ENCODE data around the gene CTBP2. TPM values are rescaled to one million over a fixed set of nuclear protein-coding genes. Genes with fewer than 3 reads are reported as not detected.
A peak's percentile ranks its signal among the peaks of the same experiment; 100 is the strongest.

CTBP2 gene
- total RNA-seq, 4 donors from 2014 or later: 92.4 to 136 (median 125) TPM

GRCh38 chr10:125137601-125138438 is 22.5 kb downstream of the CTBP2 start:
- WGBS, 2 donors: 12 to 44% methylated on average over 18 to 19 of the region's 25 CpGs
- intact Hi-C loops (cut with DNase I): loop anchor here (5.0 kb wide), 1 partner anchor 76 kb away; no protein-coding TSS in a partner anchor
- no peaks in the 10 kb centered on the region for H3K27me3 ChIP-seq
- no peak overlapping the region for H3K4me3 ChIP-seq (replicated peaks in 1 of 3)
- H3K4me1 ChIP-seq: peaks cover 63 to 84% of the 10 kb centered on the region in 2 donors
- peaks cover 0 to 3% of the 10 kb centered on the region in 2 donors for H3K36me3 ChIP-seq
- TF ChIP-seq POLR2A (IDR thresholded peaks at IDR 0.05): peak in 1 of 2 donors; percentile 57
- TF ChIP-seq, protein P1, sequence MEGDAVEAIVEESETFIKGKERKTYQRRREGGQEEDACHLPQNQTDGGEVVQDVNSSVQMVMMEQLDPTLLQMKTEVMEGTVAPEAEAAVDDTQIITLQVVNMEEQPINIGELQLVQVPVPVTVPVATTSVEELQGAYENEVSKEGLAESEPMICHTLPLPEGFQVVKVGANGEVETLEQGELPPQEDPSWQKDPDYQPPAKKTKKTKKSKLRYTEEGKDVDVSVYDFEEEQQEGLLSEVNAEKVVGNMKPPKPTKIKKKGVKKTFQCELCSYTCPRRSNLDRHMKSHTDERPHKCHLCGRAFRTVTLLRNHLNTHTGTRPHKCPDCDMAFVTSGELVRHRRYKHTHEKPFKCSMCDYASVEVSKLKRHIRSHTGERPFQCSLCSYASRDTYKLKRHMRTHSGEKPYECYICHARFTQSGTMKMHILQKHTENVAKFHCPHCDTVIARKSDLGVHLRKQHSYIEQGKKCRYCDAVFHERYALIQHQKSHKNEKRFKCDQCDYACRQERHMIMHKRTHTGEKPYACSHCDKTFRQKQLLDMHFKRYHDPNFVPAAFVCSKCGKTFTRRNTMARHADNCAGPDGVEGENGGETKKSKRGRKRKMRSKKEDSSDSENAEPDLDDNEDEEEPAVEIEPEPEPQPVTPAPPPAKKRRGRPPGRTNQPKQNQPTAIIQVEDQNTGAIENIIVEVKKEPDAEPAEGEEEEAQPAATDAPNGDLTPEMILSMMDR (IDR thresholded peaks at IDR 0.05): peak in 3 of 6 experiments; percentile 9 to 35 (median 33)
- peak; percentile 99 for DNase-seq
- H3K27ac ChIP-seq: peak overlapping the region; percentile 61 to 79 (median 69)
- H3K9me3 ChIP-seq: no peaks in the 10 kb centered on the region

- no peak overlapping the region for H3K4me3 ChIP-seq (replicated peaks in 1 of 3)
- TF ChIP-seq, protein P1 (IDR thresholded peaks at IDR 0.05): no peak
- TF ChIP-seq POLR2A (IDR thresholded peaks at IDR 0.05): no peak
- peak overlapping the region; percentile 10 to 61 (median 59) for H3K27ac ChIP-seq
- H3K9me3 ChIP-seq: no peaks in the 10 kb centered on the region
- intact Hi-C loops (cut with DNase I): loop anchor here (5.0 kb wide), 1 partner anchor 74 kb away; no protein-coding TSS in a partner anchor
- DNase-seq: peak in 1 of 2 donors; percentile 45
- H3K4me1 ChIP-seq: peaks cover 60 to 68% of the 10 kb centered on the region in 2 donors
- H3K27me3 ChIP-seq: no peaks in the 10 kb centered on the region
- WGBS, 2 donors: 63 to 64% methylated on average over 3 to 4 of the region's 4 CpGs
- H3K36me3 ChIP-seq: peaks cover 3 to 7% of the 10 kb centered on the region in 2 donors
Measured at GRCh38 chr10:125136087-125136486, 24.3 kb downstream of the CTBP2 start.

DNA sequence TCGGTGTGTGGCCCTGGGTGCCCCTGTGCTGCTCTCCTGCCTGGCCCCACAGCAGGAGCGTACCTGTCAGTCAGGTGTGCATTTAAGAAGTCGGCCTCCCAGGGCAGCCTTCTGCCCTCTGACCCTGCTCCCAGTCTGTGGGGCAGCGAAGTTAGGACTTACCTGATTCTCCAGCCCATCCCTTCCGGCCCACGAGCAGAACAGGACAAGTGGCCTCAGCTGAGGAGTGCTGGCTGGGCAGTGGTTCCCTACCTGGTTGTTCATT is 24.7 kb downstream of the CTBP2 start:
- H3K27me3 ChIP-seq: no peaks in the 10 kb centered on the region
- TF ChIP-seq POLR2A (IDR thresholded peaks at IDR 0.05): no peak
- TF ChIP-seq, protein P1 (IDR thresholded peaks at IDR 0.05): no peak
- intact Hi-C loops (cut with DNase I): loop anchor here (5.0 kb wide), 1 partner anchor 73 kb away; no protein-coding TSS in a partner anchor
- DNase-seq: peak in 1 of 2 donors; percentile 20
- peak overlapping the region; percentile 10 to 61 (median 59) for H3K27ac ChIP-seq
- H3K9me3 ChIP-seq: no peaks in the 10 kb centered on the region
- peaks cover 3 to 8% of the 10 kb centered on the region in 2 donors for H3K36me3 ChIP-seq
- H3K4me3 ChIP-seq (replicated peaks in 1 of 3): no peak overlapping the region
- peaks cover 60 to 66% of the 10 kb centered on the region in 2 donors for H3K4me1 ChIP-seq
- WGBS, 2 donors: 78 to 88% methylated on average over 3 to 6 of the region's 6 CpGs

GRCh38 chr10:125134916-125135770 is 25.2 kb downstream of the CTBP2 start:
- no peaks in the 10 kb centered on the region for H3K9me3 ChIP-seq
- TF ChIP-seq POLR2A (IDR thresholded peaks at IDR 0.05): no peak
- TF ChIP-seq, protein P1 (IDR thresholded peaks at IDR 0.05): no peak
- H3K4me3 ChIP-seq (replicated peaks in 1 of 3): no peak overlapping the region
- peak overlapping the region; percentile 10 to 61 (median 59) for H3K27ac ChIP-seq
- 81 to 83% methylated on average over 20 of the region's 20 CpGs for WGBS, 2 donors
- H3K27me3 ChIP-seq: no peaks in the 10 kb centered on the region
- peaks cover 63 to 66% of the 10 kb centered on the region in 2 donors for H3K4me1 ChIP-seq
- peak; percentile 4 to 6 for DNase-seq
- intact Hi-C loops (cut with DNase I): loop anchor here (5.0 kb wide), 1 partner anchor 73 kb away; no protein-coding TSS in a partner anchor
- peaks cover 3 to 13% of the 10 kb centered on the region in 2 donors for H3K36me3 ChIP-seq

Measured in thyroid gland (tissue), 4 donors.